Small intestine (tissue), 7 donors: Measurements from ENCODE around the gene ABTB2. TPM values are rescaled to one million over a fixed set of nuclear protein-coding genes. Genes with fewer than 3 reads are reported as not detected.

ENCODE experiments used
- DNase-seq, 2 donors: peaks; one replicate each; pipeline versions ENCODE4 v3.0.0 to v3.0.0-alpha.2; 2013
- FAIRE-seq: peaks from 2 replicates; lab custom pipeline; 2012; peaks lifted over from hg19 to GRCh38; lab: Jason Lieb, UNC
- H3K27ac ChIP-seq, 3 donors: one replicate each; pipeline ENCODE4 v1.5.1; 2013; ENCODE audit warnings: low read length in 2 of 3, mild to moderate bottlenecking in 2 of 3, control low read depth in 1 of 3, inconsistent platforms in 1 of 3, low read depth in 1 of 3, moderate library complexity in 1 of 3
- H3K27me3 ChIP-seq, 3 donors: one replicate each; pipeline ENCODE4 v1.6.1; 2013; ENCODE audit warnings: low read length in 3 of 3, inconsistent platforms in 1 of 3; ENCODE audit not compliant: control insufficient read depth in 3 of 3, insufficient read depth in 3 of 3
- H3K36me3 ChIP-seq, 3 donors: one replicate each; pipeline ENCODE4 v1.6.1; 2013; ENCODE audit warnings: low read length in 3 of 3, inconsistent platforms in 1 of 3, low read depth in 1 of 3, mild to moderate bottlenecking in 1 of 3, moderate library complexity in 1 of 3; ENCODE audit not compliant: control insufficient read depth in 3 of 3, insufficient read depth in 2 of 3
- H3K4me1 ChIP-seq, 3 donors: one replicate each; pipeline ENCODE4 v1.6.1; 2013; ENCODE audit warnings: low read length in 2 of 3, inconsistent platforms in 1 of 3, low read depth in 1 of 3, mild to moderate bottlenecking in 1 of 3, moderate library complexity in 1 of 3; ENCODE audit not compliant: control insufficient read depth in 3 of 3, insufficient read depth in 2 of 3
- H3K4me3 ChIP-seq, 3 donors: one replicate each; pipeline ENCODE4 v1.5.1; 2013; ENCODE audit warnings: low read length in 3 of 3, control low read depth in 1 of 3, inconsistent platforms in 1 of 3, low read depth in 1 of 3, mild to moderate bottlenecking in 1 of 3, moderate library complexity in 1 of 3
- H3K9me3 ChIP-seq, 2 donors: one replicate each; pipeline ENCODE4 v1.6.1; 2013; ENCODE audit warnings: low read depth in 1 of 2, low read length in 1 of 2; ENCODE audit not compliant: control insufficient read depth in 2 of 2, insufficient read depth in 1 of 2
- WGBS, 3 donors: extraction: QIAGEN DNeasy Blood & Tissue Kit; methylation state at CpG; one replicate each; pipeline ENCODE4 v1.1.7; 2013; 5-methylcytosine and 5-hydroxymethylcytosine counted together
- polyA plus RNA-seq, 4 donors: library from polyadenylated mRNA; stranded (reverse) in 3 of 4; unstranded in 1 of 4; fragments of 200-250 nt in 3 of 4; fragments of 120-200 nt in 1 of 4; gene quantifications; one replicate each; pipeline versions ENCODE4 v1.2.1 to v1.2.3, GENCODE V29; 2013
- donor health status: healthy with polysubstance abuse.
- donor health status: control.
- donor health status: control.
- donor health status: Bipolar disorder and iron deficiency.
- donor health status: healthy.

Gene ABTB2
- polyA plus RNA-seq, 4 donors, result 0.64 to 25.1 (median 13.5) TPM

GRCh38 chr11:34188181-34188580 lies 169.6 kb downstream of the ABTB2 start:
- no peak overlapping the region for H3K4me3 ChIP-seq
- 79 to 90% (median 87%) methylated on average over 5 of the region's 5 CpGs for WGBS, 3 donors
- H3K36me3 ChIP-seq, result peaks cover 0 to 5% (median 0%) of the 10 kb centered on the region in 3 donors
- FAIRE-seq (no peak), DNase-seq (no peak)
- no peak overlapping the region for H3K27ac ChIP-seq
- H3K27me3 ChIP-seq, result no peaks in the 10 kb centered on the region
- no peaks in the 10 kb centered on the region for H3K9me3 ChIP-seq
- H3K4me1 ChIP-seq, result peaks cover 0 to 6% (median 0%) of the 10 kb centered on the region in 3 donors

GRCh38 chr11:34185926-34186841 lies 171.6 kb downstream of the ABTB2 start:
- DNase-seq (no peak), FAIRE-seq (no peak)
- H3K4me3 ChIP-seq, result no peak overlapping the region
- peaks cover 0 to 6% (median 0%) of the 10 kb centered on the region in 3 donors for H3K4me1 ChIP-seq
- H3K27me3 ChIP-seq, result no peaks in the 10 kb centered on the region
- no peak overlapping the region for H3K27ac ChIP-seq
- 79 to 89% (median 88%) methylated on average over 22 of the region's 22 CpGs for WGBS, 3 donors
- no peaks in the 10 kb centered on the region for H3K9me3 ChIP-seq
- peaks cover 0 to 3% (median 0%) of the 10 kb centered on the region in 3 donors for H3K36me3 ChIP-seq

GRCh38 chr11:34184505-34185015 lies 173.2 kb downstream of the ABTB2 start:
- whole genome bisulfite sequencing, 3 donors, result 84 to 89% (median 85%) methylated on average over 14 of the region's 14 CpGs
- DNase-seq (no peak), FAIRE-seq (no peak)

DNA sequence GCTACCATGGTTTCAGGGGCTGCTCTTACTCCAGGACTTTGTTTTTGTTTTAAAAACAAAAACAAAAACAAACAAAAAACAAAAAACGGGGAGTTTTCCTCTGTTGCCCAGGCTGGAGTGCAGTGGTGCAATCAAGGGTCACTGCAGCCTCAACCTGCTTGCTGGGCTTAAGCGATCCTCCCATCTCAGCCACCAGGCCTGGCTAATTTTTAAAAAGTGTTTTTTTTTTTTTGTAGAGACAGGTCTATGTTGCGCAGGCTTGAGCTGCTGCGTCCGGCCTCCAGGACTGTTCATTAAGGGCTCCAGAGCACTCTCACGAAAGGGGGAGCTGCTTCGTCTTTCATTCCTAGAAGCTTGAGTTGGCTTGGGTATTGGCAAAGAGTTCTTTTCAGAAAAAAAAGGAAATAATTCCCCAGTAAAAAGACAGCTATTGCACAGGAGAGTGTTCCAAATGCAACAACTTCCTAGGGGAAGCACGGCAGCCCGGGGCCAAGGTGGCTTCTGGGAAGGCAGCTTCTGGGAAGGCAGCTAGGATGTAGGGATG lies 173.9 kb downstream of the ABTB2 start:
- no peak for DNase-seq
- WGBS, 3 donors, result 92 to 95% (median 94%) methylated on average over 9 of the region's 9 CpGs
- H3K27me3 ChIP-seq, result no peaks in the 10 kb centered on the region
- H3K4me1 ChIP-seq, result peaks cover 0 to 3% (median 0%) of the 10 kb centered on the region in 3 donors
- peaks cover 0 to 3% (median 0%) of the 10 kb centered on the region in 3 donors for H3K36me3 ChIP-seq
- no peaks in the 10 kb centered on the region for H3K9me3 ChIP-seq
- no peak overlapping the region for H3K27ac ChIP-seq
- no peak overlapping the region for H3K4me3 ChIP-seq
- no peak for FAIRE-seq

More at GRCh38 chr11:34184505-34185015, 173.2 kb downstream of the ABTB2 start:
- Histone ChIP-seq H3K4me3 (no peak overlapping the region), H3K27me3 (no peaks in the 10 kb centered on the region), H3K36me3 (peaks cover 0 to 3% (median 0%) of the 10 kb centered on the region in 3 donors), H3K4me1 (peaks cover 0 to 6% (median 0%) of the 10 kb centered on the region in 3 donors), H3K27ac (no peak overlapping the region), H3K9me3 (no peaks in the 10 kb centered on the region)

DNA sequence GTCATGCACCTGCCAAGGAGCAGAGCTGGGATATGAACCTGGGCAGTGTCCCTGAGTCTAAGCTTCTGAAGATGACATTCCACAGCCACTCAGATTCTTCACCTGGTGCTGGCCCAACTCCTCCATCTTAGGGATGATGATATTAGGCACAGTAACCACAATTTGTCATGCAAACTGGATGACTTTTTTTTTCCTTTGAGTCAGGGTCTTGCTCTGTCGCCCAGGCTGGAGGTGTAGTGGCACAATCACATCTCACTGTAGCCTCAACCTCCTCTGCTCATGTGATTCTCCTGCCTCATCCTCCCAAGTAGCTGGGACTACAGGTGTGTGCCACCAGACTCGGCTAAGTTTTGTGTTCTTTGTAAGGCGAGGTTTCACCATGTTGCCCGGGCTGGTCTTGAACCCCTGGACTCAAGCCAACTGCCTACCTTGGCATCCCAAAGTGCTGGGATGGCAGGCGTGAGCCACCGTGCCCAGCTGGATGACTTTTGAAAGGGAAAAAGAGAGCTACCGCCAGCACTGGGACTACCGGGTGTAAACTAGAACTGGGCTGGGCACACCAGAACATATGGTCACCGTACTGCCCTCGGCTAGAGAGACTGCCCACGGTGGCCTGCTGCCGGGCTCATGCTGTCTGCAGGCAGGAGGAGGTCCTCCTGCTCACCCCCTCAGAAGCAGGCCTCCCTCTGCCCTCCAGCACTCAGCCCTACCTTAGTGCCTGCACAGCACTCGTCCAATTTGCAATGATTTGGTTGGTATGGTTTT lies 174.7 kb downstream of the ABTB2 start:
- 89 to 93% (median 92%) methylated on average over 13 of the region's 13 CpGs for WGBS, 3 donors
- Histone ChIP-seq H3K4me3 (no peak overlapping the region), H3K4me1 (no peaks in the 10 kb centered on the region), H3K36me3 (peaks cover 0 to 3% (median 0%) of the 10 kb centered on the region in 3 donors), H3K27me3 (no peaks in the 10 kb centered on the region), H3K27ac (no peak overlapping the region), H3K9me3 (no peaks in the 10 kb centered on the region)
- FAIRE-seq (no peak), DNase-seq (no peak)

DNA sequence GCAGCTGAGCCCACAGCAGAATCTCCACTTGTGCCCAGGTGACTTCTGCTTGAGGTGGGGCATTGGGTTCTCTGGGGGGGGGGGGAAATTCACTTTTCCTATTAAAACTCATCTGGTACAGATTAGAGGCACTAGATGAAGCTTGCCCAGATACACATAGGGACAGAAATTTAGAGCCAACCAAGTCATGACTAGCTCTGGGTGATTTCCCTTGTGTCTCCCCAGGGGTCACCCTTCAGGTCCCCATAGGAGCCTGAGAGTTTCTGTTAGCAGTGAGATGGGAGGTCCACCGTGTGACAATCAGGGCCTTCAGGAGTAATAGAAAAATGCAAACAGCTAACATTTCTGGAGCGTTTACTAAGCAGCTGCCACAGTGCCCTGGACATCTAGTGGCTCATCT lies 175.4 kb downstream of the ABTB2 start:
- WGBS, 3 donors, result 86 to 94% (median 89%) methylated on average over 2 of the region's 2 CpGs
- no peak for FAIRE-seq

DNA sequence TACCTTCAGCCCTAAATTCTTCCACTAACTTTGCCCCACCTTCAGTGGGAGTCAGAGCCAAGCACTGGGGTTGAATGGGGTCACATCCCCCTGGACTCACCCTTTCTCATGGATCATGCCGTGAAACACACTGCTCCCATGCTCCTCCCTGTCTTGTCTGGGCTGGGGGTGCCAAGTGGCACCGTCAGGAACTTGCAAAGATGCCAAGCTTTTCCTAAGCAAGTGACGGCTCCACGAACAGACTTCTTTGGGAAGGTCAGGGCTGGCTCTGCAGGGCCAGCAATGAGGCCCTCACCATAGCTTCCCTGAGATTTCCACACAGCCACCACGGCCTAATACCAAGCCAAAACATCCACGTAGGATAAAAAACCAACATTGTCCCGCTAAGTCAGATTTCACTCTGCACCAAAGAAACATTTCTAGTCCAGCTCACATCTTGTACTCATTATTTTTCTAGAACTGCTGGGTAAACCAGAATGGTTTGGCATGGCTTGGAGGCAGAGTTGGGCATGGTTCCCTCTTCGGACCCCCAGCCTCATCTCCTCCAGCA lies 175.9 kb downstream of the ABTB2 start:
- 91 to 99% (median 93%) methylated on average over 8 of the region's 8 CpGs for WGBS, 3 donors
- Histone ChIP-seq H3K27me3 (no peaks in the 10 kb centered on the region), H3K4me3 (no peak overlapping the region), H3K27ac (no peak overlapping the region), H3K4me1 (no peaks in the 10 kb centered on the region), H3K9me3 (no peaks in the 10 kb centered on the region), H3K36me3 (peaks cover 0 to 3% (median 0%) of the 10 kb centered on the region in 3 donors)
- FAIRE-seq (no peak), DNase-seq (no peak)

More for the DNA sequence above, 175.4 kb downstream of the ABTB2 start:
- Histone ChIP-seq H3K9me3 (no peaks in the 10 kb centered on the region), H3K4me3 (no peak overlapping the region), H3K36me3 (peaks cover 0 to 3% (median 0%) of the 10 kb centered on the region in 3 donors), H3K27me3 (no peaks in the 10 kb centered on the region), H3K27ac (no peak overlapping the region), H3K4me1 (no peaks in the 10 kb centered on the region)
- no peak for DNase-seq

GRCh38 chr11:34181251-34181650 lies 176.6 kb downstream of the ABTB2 start:
- no peaks in the 10 kb centered on the region for H3K9me3 ChIP-seq
- no peak overlapping the region for H3K4me3 ChIP-seq
- no peaks in the 10 kb centered on the region for H3K4me1 ChIP-seq
- 62 to 81% (median 69%) methylated on average over 5 of the region's 5 CpGs for whole genome bisulfite sequencing, 3 donors
- no peaks in the 10 kb centered on the region for H3K36me3 ChIP-seq
- DNase-seq, result no peak
- FAIRE-seq, result no peak
- no peaks in the 10 kb centered on the region for H3K27me3 ChIP-seq
- no peak overlapping the region for H3K27ac ChIP-seq
